HEK293T (cell line): Measurements from ENCODE around the gene TMEM202.

Source experiments
- ELF4 ChIP-seq: fragments of 450-650 bp; IDR thresholded peaks from 2 replicates; pipeline ENCODE4 v1.6.1; 2017; ENCODE audit warnings: antibody characterized with exemption
- FOXM1 ChIP-seq: fragments of 450-650 bp; IDR thresholded peaks from 2 replicates; pipeline ENCODE4 v1.6.1; 2017; ENCODE audit warnings: mild to moderate bottlenecking, borderline replicate concordance
- HDGF ChIP-seq: fragments of 450-650 bp; IDR thresholded peaks from 2 replicates; pipeline ENCODE4 v1.6.1; 2017; ENCODE audit warnings: antibody characterized with exemption, borderline replicate concordance
- TF ChIP-seq, protein P1 (sequence below): fragments of 450-650 bp; IDR thresholded peaks from 2 replicates; pipeline ENCODE4 v1.6.1; 2016

DNA sequence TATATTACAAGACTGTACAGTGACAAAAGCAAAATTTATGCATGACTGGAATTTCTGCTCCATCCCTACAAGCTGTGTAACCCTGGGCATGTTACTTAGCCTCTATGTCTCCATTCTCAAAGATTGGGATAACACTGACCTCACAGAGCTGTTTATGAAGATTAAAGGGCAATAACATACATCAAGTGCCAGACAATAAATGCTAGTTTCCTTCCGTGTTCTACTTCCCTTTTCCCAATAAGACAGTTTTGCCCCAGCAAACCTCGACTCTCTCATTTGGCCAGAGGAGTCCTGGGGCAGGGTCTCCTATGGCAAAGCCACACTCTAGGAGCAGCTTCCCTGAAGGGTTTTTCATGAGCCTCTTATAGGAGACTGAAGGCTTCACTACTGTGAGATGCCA lies 29.8 kb upstream of the TMEM202 start:
- TF ChIP-seq FOXM1 (no peak), HDGF (no peak), ELF4 (no peak)
- TF ChIP-seq, protein P1, sequence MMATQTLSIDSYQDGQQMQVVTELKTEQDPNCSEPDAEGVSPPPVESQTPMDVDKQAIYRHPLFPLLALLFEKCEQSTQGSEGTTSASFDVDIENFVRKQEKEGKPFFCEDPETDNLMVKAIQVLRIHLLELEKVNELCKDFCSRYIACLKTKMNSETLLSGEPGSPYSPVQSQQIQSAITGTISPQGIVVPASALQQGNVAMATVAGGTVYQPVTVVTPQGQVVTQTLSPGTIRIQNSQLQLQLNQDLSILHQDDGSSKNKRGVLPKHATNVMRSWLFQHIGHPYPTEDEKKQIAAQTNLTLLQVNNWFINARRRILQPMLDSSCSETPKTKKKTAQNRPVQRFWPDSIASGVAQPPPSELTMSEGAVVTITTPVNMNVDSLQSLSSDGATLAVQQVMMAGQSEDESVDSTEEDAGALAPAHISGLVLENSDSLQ: no peak
